Activated CD8-positive, alpha-beta memory T cell treated with anti-CD3 and anti-CD28 coated beads for 36 hours (primary cell): ENCODE results near the gene MBD3L2B. TPM values are rescaled to one million over a fixed set of nuclear protein-coding genes. Genes with fewer than 3 reads are reported as not detected.
"Not testable (repeated sequence)": the region's sequence is repeated elsewhere in the genome, so short reads cannot be mapped to it uniquely, and the experiment has no call there.

Experiments
- CTCF ChIA-PET: fragments of 350-600 bp; sonication (Branson Sonifier 250); formaldehyde crosslinking; loops from one replicate; lab custom pipeline; 2021; ENCODE audit warnings: antibody characterized with exemption; lab: Charles Lee
- POLR2A ChIA-PET: fragments of 350-600 bp; sonication (Branson Sonifier 250); formaldehyde crosslinking; loops from one replicate; lab custom pipeline; 2021; ENCODE audit warnings: antibody characterized with exemption; lab: Charles Lee
- total RNA-seq, 2 experiments: library from RNA; stranded (reverse); gene quantifications; one replicate each; pipeline ENCODE4 v1.2.3, GENCODE V29; 2021

The MBD3L2B gene
- total RNA-seq, 2 experiments from 2014 or later = not detected

GRCh38 chr19:7028790-7029189 is 7.6 kb upstream of the MBD3L2B start:
- POLR2A ChIA-PET, CTCF ChIA-PET: not testable (repeated sequence)

GRCh38 chr19:7018828-7019227 is 2.4 kb downstream of the MBD3L2B start:
- ChIA-PET CTCF (no interaction called here), POLR2A (no interaction called here)

GRCh38 chr19:7013678-7014077 is 7.6 kb downstream of the MBD3L2B start:
- ChIA-PET CTCF (no interaction called here), POLR2A (no interaction called here)

- POLR2A ChIA-PET = no interaction called here
- CTCF ChIA-PET = no interaction called here
These were observed 10.3 kb downstream of the MBD3L2B start for GRCh38 chr19:7010722-7011593.

- CTCF ChIA-PET = no interaction called here
- POLR2A ChIA-PET = no interaction called here
These were observed 13.4 kb downstream of the MBD3L2B start for GRCh38 chr19:7007859-7008258.

GRCh38 chr19:7006135-7006704 is 15.0 kb downstream of the MBD3L2B start:
- CTCF ChIA-PET = no interaction called here
- POLR2A ChIA-PET = no interaction called here

GRCh38 chr19:7004313-7004931 is 16.8 kb downstream of the MBD3L2B start:
- ChIA-PET POLR2A (no interaction called here), CTCF (no interaction called here)

- ChIA-PET POLR2A (no interaction called here), CTCF (no interaction called here)
These were observed 20.4 kb downstream of the MBD3L2B start for GRCh38 chr19:7000816-7001215.

GRCh38 chr19:7000333-7000732 is 20.9 kb downstream of the MBD3L2B start:
- ChIA-PET POLR2A (no interaction called here), CTCF (interaction anchor here (1.4 kb wide), 1 partner anchor 20 kb away, joined by 3 read pairs; no protein-coding TSS in a partner anchor)

GRCh38 chr19:6999933-7000332 is 21.3 kb downstream of the MBD3L2B start:
- ChIA-PET CTCF (interaction anchor here (1.4 kb wide), 1 partner anchor 19 kb away, joined by 3 read pairs; no protein-coding TSS in a partner anchor), POLR2A (no interaction called here)

GRCh38 chr19:6997679-6998445 is 23.4 kb downstream of the MBD3L2B start:
- ChIA-PET POLR2A (no interaction called here), CTCF (no interaction called here)

GRCh38 chr19:6996810-6997209 is 24.4 kb downstream of the MBD3L2B start:
- POLR2A ChIA-PET = no interaction called here
- CTCF ChIA-PET = no interaction called here

- ChIA-PET CTCF (no interaction called here), POLR2A (no interaction called here)
These were observed 26.2 kb downstream of the MBD3L2B start for GRCh38 chr19:6995054-6995453.

GRCh38 chr19:6988257-6988656 is 33.0 kb downstream of the MBD3L2B start:
- CTCF ChIA-PET = no interaction called here
- POLR2A ChIA-PET = no interaction called here

GRCh38 chr19:6987850-6988249 is 33.4 kb downstream of the MBD3L2B start:
- ChIA-PET POLR2A (no interaction called here), CTCF (no interaction called here)

- ChIA-PET CTCF (interaction anchor here (0.9 kb wide), 1 partner anchor 358 kb away, joined by 3 read pairs; no protein-coding TSS in a partner anchor), POLR2A (no interaction called here)
These were observed 37.8 kb downstream of the MBD3L2B start for GRCh38 chr19:6983448-6983847.

- POLR2A ChIA-PET = no interaction called here
- CTCF ChIA-PET = no interaction called here
These were observed 41.8 kb downstream of the MBD3L2B start for GRCh38 chr19:6979399-6979798.

GRCh38 chr19:6976197-6976596 is 45.0 kb downstream of the MBD3L2B start:
- ChIA-PET POLR2A (no interaction called here), CTCF (interaction anchor here (1.3 kb wide), 1 partner anchor 12 kb away, joined by 3 read pairs; no protein-coding TSS in a partner anchor)

GRCh38 chr19:6971366-6971765 is 49.9 kb downstream of the MBD3L2B start:
- CTCF ChIA-PET = interaction anchor here (0.6 kb wide), 1 partner anchor 842 kb away, joined by 3 read pairs; no protein-coding TSS in a partner anchor
- POLR2A ChIA-PET = no interaction called here

- ChIA-PET CTCF (no interaction called here), POLR2A (no interaction called here)
These were observed 50.8 kb downstream of the MBD3L2B start for GRCh38 chr19:6970443-6970842.
